ENCODE data around the gene KRT36. TPM values are rescaled to one million over a fixed set of nuclear protein-coding genes. Genes with fewer than 3 reads are reported as not detected.

KRT36 gene
- total and polyA plus RNA-seq, 4 donors, result 0.02 TPM; not detected in 3

GRCh38 chr17:41521574-41522261 is 32.0 kb upstream of the KRT36 start:
- Histone ChIP-seq H3K4me1 (ENCODE audit: control insufficient read depth in 5 of 5, insufficient read depth in 5 of 5, low read length in 5 of 5) (peaks cover 0 to 26% (median 0%) of the 10 kb centered on the region in 5 donors), H3K27me3 (ENCODE audit: control insufficient read depth in 3 of 3, insufficient read depth in 3 of 3, low read length in 2 of 3) (peaks cover 0 to 3% (median 0%) of the 10 kb centered on the region in 3 donors), H3K9ac (ENCODE audit: insufficient read depth in 1 of 2, low read length in 2 of 2) (no peak overlapping the region), H3K36me3 (ENCODE audit: control insufficient read depth in 4 of 4, insufficient read depth in 4 of 4, low read length in 4 of 4) (no peaks in the 10 kb centered on the region), H3K27ac (ENCODE audit: low read depth in 1 of 2, low read length in 1 of 2) (peak overlapping the region in 1 of 2 donors; percentile 87), H3K9me3 (ENCODE audit: control insufficient read depth in 4 of 4, insufficient read depth in 3 of 4, low read length in 3 of 4) (peaks cover 0 to 3% (median 0%) of the 10 kb centered on the region in 4 donors), H3K4me3 (no peak overlapping the region)
- TF ChIP-seq, protein P1, sequence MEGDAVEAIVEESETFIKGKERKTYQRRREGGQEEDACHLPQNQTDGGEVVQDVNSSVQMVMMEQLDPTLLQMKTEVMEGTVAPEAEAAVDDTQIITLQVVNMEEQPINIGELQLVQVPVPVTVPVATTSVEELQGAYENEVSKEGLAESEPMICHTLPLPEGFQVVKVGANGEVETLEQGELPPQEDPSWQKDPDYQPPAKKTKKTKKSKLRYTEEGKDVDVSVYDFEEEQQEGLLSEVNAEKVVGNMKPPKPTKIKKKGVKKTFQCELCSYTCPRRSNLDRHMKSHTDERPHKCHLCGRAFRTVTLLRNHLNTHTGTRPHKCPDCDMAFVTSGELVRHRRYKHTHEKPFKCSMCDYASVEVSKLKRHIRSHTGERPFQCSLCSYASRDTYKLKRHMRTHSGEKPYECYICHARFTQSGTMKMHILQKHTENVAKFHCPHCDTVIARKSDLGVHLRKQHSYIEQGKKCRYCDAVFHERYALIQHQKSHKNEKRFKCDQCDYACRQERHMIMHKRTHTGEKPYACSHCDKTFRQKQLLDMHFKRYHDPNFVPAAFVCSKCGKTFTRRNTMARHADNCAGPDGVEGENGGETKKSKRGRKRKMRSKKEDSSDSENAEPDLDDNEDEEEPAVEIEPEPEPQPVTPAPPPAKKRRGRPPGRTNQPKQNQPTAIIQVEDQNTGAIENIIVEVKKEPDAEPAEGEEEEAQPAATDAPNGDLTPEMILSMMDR (IDR thresholded peaks at IDR 0.05; ENCODE audit: control extremely low read depth, extremely low read depth), result no peak
- WGBS, 2 donors, result 57 to 68% methylated on average over 6 of the region's 6 CpGs
- ATAC-seq (ENCODE audit: insufficient read depth, low FRiP score), result peak; percentile 64
- peak; percentile 45 to 81 (median 71) for DNase-seq

- 58 to 76% methylated on average over 10 of the region's 10 CpGs for WGBS, 2 donors
- DNase-seq, result no peak
Observed at GRCh38 chr17:41520821-41521521, 31.3 kb upstream of the KRT36 start.

DNA sequence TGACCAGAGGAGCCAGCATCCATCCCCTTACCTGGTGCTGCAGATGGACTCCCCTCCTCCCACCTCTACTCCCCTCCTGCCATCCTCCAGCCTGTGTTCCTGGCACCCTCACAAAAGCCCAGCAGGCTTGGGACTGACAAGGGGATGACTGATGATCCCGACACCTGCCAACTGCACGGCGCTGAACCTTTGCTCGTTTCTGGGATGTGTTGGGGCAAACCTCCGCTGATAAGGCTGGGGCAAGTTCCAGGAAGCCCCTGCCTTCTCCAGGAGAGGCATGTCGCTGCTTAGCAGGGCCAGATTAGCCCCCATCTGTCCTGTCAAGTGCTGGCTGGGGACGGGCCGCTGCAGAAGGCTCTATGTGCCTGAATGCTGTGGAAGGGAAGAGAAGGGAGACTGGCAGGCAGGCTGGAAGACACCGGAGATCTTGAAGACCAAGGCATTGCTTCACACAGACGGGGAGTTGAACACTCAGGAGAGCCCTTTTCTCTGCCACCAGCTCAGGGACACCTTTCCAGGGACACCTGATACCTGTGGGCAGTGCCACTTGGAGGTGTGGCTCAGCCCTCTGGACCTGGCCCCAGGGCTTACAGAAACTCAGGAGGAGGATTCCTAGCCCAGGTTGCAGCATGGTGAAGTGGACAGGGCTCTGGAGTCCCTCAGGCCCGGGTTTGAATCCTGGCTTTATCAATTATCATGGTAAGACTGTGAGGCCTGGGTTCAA is 30.0 kb upstream of the KRT36 start:
- 45 to 66% methylated on average over 10 to 11 of the region's 11 CpGs for WGBS, 2 donors
- H3K9ac ChIP-seq (ENCODE audit: insufficient read depth in 1 of 2, low read length in 2 of 2), result no peak overlapping the region
- no peaks in the 10 kb centered on the region for H3K36me3 ChIP-seq (ENCODE audit: control insufficient read depth in 4 of 4, insufficient read depth in 4 of 4, low read length in 4 of 4)
- ATAC-seq (ENCODE audit: insufficient read depth, low FRiP score), result no peak
- peak in 1 of 3 donors; percentile 16 for DNase-seq
- TF ChIP-seq, protein P1 (IDR thresholded peaks at IDR 0.05; ENCODE audit: control extremely low read depth, extremely low read depth), result no peak
- H3K4me3 ChIP-seq, result no peak overlapping the region
- H3K27ac ChIP-seq (ENCODE audit: low read depth in 1 of 2, low read length in 1 of 2), result no peak overlapping the region
- H3K27me3 ChIP-seq (ENCODE audit: control insufficient read depth in 3 of 3, insufficient read depth in 3 of 3, low read length in 2 of 3), result no peaks in the 10 kb centered on the region
- H3K9me3 ChIP-seq (ENCODE audit: control insufficient read depth in 4 of 4, insufficient read depth in 3 of 4, low read length in 3 of 4), result peaks cover 0 to 2% (median 0%) of the 10 kb centered on the region in 4 donors
- peaks cover 0 to 29% (median 0%) of the 10 kb centered on the region in 5 donors for H3K4me1 ChIP-seq (ENCODE audit: control insufficient read depth in 5 of 5, insufficient read depth in 5 of 5, low read length in 5 of 5)

More at GRCh38 chr17:41520821-41521521, 31.3 kb upstream of the KRT36 start:
- H3K9me3 ChIP-seq (ENCODE audit: control insufficient read depth in 4 of 4, insufficient read depth in 3 of 4, low read length in 3 of 4), result peaks cover 0 to 4% (median 0%) of the 10 kb centered on the region in 4 donors
- H3K4me1 ChIP-seq (ENCODE audit: control insufficient read depth in 5 of 5, insufficient read depth in 5 of 5, low read length in 5 of 5), result peaks cover 0 to 29% (median 0%) of the 10 kb centered on the region in 5 donors
- no peak overlapping the region for H3K4me3 ChIP-seq
- H3K9ac ChIP-seq (ENCODE audit: insufficient read depth in 1 of 2, low read length in 2 of 2), result no peak overlapping the region
- TF ChIP-seq, protein P1 (IDR thresholded peaks at IDR 0.05; ENCODE audit: control extremely low read depth, extremely low read depth), result no peak
- no peaks in the 10 kb centered on the region for H3K27me3 ChIP-seq (ENCODE audit: control insufficient read depth in 3 of 3, insufficient read depth in 3 of 3, low read length in 2 of 3)
- H3K36me3 ChIP-seq (ENCODE audit: control insufficient read depth in 4 of 4, insufficient read depth in 4 of 4, low read length in 4 of 4), result no peaks in the 10 kb centered on the region
- peak overlapping the region in 1 of 2 donors; percentile 78 for H3K27ac ChIP-seq (ENCODE audit: low read depth in 1 of 2, low read length in 1 of 2)
- no peak for ATAC-seq (ENCODE audit: insufficient read depth, low FRiP score)
